ENCODE data around the gene STAT6.

Gene STAT6

GRCh38 chr12:57111031-57111734, at the start of gene STAT6:
STAT6 (minus strand) TSS chr12:57111362; CDS start chr12:57108278, 3,084 bp downstream.
- DNase-seq, result peak; percentile 72

DNA sequence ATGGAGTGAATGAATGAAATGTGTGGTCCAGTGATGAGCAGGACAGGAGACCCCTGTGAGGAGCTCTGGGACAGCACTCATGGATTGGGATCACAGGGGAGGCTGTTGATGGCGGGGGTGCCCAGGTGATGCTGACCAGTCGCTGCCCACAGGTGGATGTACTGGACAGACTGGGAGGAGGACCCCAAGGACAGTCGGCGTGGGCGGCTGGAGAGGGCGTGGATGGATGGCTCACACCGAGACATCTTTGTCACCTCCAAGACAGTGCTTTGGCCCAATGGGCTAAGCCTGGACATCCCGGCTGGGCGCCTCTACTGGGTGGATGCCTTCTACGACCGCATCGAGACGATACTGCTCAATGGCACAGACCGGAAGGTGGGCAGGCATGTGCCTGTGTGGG, 49.6 kb upstream of the STAT6 start:
- no peak for DNase-seq

DNA sequence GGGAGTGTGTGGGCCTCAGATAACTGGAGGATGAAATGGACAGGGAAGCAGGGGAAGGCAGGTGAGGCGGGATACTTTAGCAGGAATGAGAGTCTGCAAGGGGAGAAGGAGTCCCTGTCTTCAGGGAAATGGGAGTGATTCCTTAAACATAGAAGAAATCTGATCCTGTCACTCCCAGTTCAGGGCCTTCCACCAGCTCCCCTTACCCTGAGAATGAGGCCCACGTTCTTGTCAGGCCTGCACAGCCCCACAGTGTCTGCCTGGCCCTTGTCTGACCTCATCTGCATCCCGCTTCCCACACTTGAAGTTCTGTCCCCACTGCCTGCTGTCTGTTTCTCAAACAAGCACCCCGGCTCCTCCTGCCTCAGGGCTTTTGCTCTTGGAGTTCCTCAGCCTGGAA, 48.9 kb upstream of the STAT6 start:
- no peak for DNase-seq

DNA sequence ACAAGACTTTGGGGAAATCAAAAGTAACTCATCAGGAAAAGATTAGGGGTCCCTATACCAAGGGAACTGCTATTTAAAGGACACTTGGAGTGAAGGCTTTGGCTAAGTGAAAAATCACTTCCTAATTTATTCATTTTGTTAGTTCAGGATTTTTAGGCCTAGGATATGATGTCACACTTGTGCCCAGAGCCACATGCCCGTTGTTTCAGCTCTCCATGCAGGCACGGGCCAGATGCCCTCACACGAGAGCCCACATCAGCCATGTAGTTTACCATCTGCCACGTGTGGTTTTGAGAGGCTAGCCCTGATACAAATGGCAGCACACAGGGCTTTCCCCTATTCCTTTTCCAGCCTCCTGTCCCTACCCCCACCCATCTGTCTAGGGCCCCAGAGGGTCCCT, 48.1 kb upstream of the STAT6 start:
- no peak for DNase-seq

GRCh38 chr12:57158665-57159064, 47.5 kb upstream of the STAT6 start:
- no peak for DNase-seq

DNA sequence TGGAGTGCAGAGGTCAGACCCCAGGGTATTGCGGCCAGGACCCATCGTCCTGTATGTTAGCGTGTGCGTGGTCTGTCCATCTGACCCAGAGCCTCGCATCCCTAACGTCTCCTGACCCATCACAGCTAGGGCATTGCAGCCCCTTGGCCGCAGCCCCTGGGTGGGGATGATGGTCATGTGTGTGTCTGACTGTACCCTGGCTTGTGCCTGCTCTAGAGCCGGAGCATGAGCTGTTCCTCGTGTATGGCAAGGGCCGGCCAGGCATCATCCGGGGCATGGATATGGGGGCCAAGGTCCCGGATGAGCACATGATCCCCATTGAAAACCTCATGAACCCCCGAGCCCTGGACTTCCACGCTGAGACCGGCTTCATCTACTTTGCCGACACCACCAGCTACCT, 47.0 kb upstream of the STAT6 start:
- no peak for DNase-seq

- DNase-seq, result no peak
These were observed 46.5 kb upstream of the STAT6 start for GRCh38 chr12:57157588-57158173.

GRCh38 chr12:57156701-57157403, 45.7 kb upstream of the STAT6 start:
- no peak for DNase-seq

DNA sequence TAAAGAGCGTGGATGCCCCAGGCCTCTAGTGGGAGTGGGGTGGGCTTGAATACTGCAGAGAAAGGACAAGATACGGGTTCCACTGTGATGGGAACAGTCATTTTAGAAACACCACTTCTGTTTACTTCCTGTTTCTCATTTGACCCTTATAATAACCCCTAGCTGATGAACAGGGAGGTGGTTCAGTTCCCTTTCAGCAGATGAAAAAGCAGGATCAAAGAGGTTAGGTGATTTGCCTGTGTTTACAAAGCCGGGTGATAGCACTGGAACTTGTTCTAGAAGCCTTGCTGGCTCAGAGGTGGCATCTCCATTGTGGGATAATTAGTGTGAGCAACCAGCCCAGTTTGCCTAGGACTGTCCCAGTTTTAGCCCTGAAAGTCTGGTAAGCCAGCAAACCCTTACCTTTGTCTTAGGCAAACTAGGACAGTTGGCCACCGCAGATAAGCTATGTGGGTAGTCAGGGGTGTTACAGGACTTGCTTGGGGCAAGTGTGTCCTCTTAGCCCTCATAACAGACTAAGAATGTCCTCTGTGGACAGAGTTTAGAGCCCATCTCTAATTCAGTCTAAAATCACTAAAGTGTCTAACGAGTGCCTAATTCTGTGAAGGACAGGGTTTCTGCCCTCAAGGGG, 43.8 kb upstream of the STAT6 start:
- no peak for DNase-seq

GRCh38 chr12:57154076-57154475, 42.9 kb upstream of the STAT6 start:
- DNase-seq, result no peak

GRCh38 chr12:57153415-57153997, 42.3 kb upstream of the STAT6 start:
- DNase-seq, result no peak

- DNase-seq, result no peak
These were observed 41.5 kb upstream of the STAT6 start for GRCh38 chr12:57152639-57153038.

DNA sequence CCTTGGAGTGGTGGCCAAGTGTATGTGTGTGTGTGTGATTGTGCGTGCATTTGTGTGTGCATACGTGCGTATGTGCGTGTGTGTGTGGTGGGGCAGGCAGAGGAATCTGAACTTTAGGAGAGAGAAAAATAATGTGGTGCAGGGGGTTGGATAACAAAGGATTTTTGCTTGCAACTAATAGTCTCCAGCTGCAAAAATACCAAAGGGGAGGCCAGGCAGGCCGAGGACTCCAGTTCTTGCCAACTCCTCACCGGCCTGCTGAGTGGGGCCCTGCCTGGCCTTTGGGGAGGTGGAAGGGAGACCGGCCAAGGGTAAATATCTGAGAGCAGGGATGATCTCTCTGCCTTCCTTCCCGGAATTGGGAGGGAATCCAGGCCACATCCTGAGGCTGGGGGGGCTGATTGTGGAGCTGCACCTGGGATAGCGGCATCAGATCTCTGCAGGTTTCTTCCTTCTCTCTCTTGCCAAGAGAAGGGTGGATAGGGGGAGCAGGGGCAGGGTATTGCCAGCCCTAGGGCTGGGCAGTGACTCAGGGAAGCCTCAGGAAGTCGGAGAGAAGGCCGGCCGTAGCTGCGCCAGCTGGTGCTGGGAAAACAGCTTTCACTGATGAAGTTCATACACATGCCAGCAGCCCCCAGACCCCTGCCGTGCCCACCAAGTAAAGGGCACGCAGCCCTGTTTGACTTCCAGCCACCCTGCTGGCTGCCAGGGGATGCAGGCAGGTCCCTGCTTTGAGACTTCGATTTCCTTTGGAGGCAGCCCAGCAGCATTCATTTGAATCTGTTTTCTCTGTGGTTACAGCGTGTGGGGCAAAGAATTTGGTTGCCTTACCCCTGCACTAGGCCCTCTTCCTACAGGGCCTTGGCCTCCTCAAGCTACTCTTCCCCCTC, 40.8 kb upstream of the STAT6 start:
- DNase-seq, result no peak

DNA sequence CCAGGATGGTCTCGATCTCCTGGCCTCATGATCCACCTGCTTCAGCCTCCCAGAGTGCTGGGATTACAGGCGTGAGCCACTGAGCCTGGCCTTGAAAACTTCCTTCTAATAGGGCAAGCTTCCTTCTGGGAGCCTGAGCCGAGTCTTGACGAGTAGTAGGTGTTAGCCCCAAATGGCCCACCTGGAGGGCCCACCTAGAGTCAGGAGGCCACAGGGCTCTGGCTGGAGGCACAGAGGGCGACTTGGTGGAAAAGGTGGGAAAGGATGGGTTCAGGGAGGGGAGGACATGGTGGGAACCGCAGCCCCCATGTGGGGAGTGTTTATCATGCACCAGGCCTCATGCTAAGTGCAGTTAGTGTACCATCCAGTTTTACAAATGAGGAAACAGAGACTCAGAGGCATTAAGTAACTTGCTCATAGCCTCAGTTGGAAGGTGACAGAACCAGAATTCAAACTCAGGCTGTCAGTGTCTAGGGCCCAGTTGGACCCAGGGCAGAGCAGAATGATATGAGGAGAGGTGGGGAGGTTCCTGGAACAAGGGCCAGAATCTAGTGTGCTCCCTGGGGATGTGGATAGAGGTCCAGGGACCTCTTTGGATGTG, 39.3 kb upstream of the STAT6 start:
- DNase-seq, result no peak

- DNase-seq, result no peak
These were observed 38.2 kb upstream of the STAT6 start for GRCh38 chr12:57149245-57149900.

DNA sequence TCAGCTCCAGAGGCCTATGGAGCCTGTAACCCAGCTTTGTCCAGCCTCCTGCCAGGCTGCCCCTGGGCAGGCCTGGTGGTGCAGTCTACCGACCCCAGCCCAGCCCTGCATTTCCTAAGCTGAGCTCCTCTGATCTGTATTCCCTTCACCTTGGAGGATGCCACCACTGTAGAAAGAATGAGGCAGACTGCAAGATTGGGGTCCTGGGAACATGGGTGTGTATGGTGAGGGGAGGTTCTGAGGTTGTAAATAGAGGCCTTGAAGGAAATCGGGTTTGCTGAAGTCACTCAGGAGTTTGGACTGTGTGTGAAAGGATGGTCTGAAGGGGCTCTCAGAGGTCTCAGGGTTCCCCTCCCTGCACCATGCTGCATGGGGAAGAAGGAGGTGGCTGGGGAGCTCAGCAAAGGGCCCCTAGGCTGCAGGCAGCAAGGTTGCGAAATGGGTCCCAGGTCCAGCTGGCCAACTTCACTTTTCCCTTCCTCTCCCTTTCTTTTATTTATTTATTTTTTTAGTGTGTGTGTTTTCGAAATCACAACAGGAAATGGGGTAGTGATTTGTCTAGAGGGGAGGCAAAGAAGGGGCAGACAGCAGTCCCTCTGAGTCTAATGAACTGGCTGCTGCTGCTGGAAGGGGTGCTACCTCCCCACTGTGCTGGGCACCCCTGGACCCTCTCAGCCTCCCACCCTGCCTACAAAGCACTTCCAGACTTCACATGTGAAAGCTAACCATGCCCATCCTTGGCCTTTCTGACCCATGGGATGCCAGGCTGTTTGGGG, 37.5 kb upstream of the STAT6 start:
- no peak for DNase-seq

DNA sequence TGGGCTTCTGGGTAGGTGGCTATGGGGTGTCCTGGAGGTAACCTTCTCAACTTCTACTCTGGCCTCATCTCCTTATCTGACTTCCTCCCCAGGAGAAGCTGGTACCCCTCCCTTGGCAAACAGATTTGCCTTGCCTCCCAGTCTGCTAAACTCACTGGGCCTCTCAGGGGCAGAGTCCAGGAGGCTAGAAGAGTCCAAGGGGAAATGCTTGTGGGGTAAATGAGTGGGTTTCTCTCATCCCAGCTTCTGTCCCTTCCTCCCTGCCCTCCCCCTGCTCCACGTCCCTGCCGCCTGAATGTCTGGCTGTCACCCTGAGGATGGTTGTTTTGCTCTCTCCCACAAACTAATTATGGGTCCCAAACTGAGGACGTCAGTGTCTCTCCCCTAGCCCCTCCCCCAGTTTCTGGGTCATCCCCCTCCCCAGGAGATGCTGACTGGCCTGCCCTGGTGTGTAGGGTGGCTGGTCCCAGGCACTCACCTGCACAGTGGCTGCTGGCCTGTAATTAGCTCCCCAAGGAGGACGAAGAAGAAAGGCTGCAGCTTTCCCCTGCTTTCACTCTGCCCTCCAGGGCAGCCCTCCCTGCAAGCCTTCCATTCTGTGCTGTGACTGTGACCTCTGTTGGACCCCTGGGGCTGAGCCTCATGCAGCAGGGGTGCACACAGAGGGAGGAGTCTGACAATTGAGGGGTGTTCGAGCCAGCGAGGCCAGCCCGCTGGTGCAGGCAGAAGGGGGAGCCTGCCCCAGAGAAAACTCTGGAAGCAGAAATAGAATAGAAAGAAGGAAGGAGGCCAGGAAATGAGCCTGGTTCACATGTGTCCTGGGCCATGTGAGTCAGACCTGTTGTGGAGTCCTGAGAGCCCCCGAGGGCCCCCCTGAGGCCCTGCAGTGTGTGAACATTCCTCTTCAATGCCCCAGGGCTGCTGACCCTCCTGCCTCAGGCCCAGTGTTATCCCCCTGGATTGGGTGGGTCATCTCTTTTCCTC, 36.1 kb upstream of the STAT6 start, which contains the start of gene LRP1-AS:
TSS of gene LRP1-AS (minus strand) at position 659 of the 984 bp plus-strand sequence.
- DNase-seq, result no peak

DNA sequence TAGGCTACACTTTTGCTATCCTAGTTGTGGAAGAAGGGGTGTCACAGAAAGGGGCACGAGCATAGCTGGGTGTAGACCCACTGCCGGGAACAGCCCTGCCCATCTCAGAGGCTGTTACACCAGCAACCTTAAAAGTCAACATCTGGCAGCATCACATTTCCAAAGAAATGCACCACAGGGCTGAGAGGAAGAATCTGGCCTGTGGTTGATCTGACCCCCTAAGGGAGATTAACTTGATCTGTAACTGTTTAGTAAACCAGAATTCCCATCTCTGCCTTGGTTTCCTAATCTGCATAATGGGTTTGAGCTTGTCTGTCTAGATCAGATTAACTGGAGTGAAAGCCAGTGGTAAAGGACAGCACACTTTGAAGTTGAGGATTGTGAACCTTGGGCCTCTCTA, 34.9 kb upstream of the STAT6 start:
- no peak for DNase-seq

GRCh38 chr12:57145460-57146059, 34.4 kb upstream of the STAT6 start:
- DNase-seq, result no peak
